Measurements from ENCODE around the gene CCDC146. TPM values are rescaled to one million over a fixed set of nuclear protein-coding genes. Genes with fewer than 3 reads are reported as not detected.
"Not testable (repeated sequence)": the region's sequence is repeated elsewhere in the genome, so short reads cannot be mapped to it uniquely, and the experiment has no call there.

The CCDC146 gene
- total RNA-seq, 1 experiment from 2014 or later: 0.72 TPM

DNA sequence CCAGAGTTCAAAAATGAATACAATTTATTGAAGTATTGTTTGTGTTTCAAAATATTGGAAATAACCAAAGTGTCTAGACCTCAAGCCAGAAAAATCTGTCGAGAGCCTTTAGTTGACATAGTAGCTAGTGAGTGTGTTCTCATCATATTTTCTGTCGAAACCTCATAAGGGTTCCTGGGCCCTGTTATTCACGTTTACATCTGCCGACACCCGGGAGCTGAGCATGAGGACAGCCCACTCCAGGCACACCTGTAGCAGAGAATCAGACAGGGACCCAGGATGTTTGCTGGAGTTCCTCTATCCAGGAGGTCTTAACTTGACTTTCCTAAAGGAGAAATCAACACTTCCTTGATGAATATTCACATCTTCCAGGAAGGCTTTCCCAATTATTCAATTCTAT, 149.4 kb downstream of the CCDC146 start:
- Histone ChIP-seq H3K27ac (ENCODE audit: insufficient read length, low read depth, low read length) (no peak overlapping the region), H4K5ac (ENCODE audit: insufficient read length, low read depth, low read length) (no peak overlapping the region), H3K4ac (ENCODE audit: low read depth, low read length) (no peak overlapping the region), H3K18ac (ENCODE audit: insufficient read length, low read depth, low read length) (no peak overlapping the region), H2BK120ac (ENCODE audit: low read depth, low read length, poor library complexity, severe bottlenecking) (no peak overlapping the region), H2BK20ac (ENCODE audit: low read depth, low read length, poor library complexity, severe bottlenecking) (no peak overlapping the region), H3K23me2 (ENCODE audit: insufficient read length, low read depth, low read length, poor library complexity, severe bottlenecking) (no peaks in the 10 kb centered on the region), H3K9me3 (ENCODE audit: control insufficient read depth, low read depth, low read length) (no peaks in the 10 kb centered on the region), H3K79me2 (ENCODE audit: insufficient read depth, low read length) (no peaks in the 10 kb centered on the region), H2BK12ac (ENCODE audit: insufficient read length, low read depth, low read length) (no peak overlapping the region), H3K27me3 (ENCODE audit: insufficient read depth, low read length) (peaks cover 2% of the 10 kb centered on the region; the same call in 1 of the 2 replicates), H3K23ac (ENCODE audit: insufficient read length, low read depth, low read length) (no peak overlapping the region), H2BK5ac (ENCODE audit: insufficient read length, low read length) (no peak overlapping the region), H3T11ph (ENCODE audit: low read length) (no peak overlapping the region), H2AK5ac (ENCODE audit: insufficient read length, low read length) (no peak overlapping the region), H3K79me1 (ENCODE audit: insufficient read depth, low read depth, low read length, poor library complexity, severe bottlenecking) (no peaks in the 10 kb centered on the region), H3K14ac (ENCODE audit: insufficient read depth, low read length) (no peak overlapping the region), H3K4me1 (ENCODE audit: insufficient read depth, low read length) (no peaks in the 10 kb centered on the region), H2AFZ (ENCODE audit: low read length) (no peak overlapping the region), H3K56ac (ENCODE audit: insufficient read length, low read depth, low read length) (no peak overlapping the region), H4K91ac (ENCODE audit: insufficient read length, low read depth, low read length) (no peak overlapping the region), H3K4me2 (ENCODE audit: insufficient read depth, insufficient read length, low read length) (no peak overlapping the region), H4K20me1 (ENCODE audit: control insufficient read depth, insufficient read depth, insufficient read length) (no peaks in the 10 kb centered on the region), H2BK15ac (ENCODE audit: low read depth, low read length) (no peak overlapping the region), H3K9ac (ENCODE audit: extremely low read depth, insufficient read length, low read length) (no peak overlapping the region), H4K8ac (replicated peaks; ENCODE audit: insufficient read length, low read depth, low read length) (no peak overlapping the region)
- no peaks in the 10 kb centered on the region for H3K4me1 Mint-ChIP-seq
- no CpG with 5 or more reads among the region's 5 CpGs for WGBS (ENCODE audit: extremely low coverage, insufficient read length, low lambda C conversion rate)
- no peak for DNase-seq
- no peaks in the 10 kb centered on the region for H3K9me3 Mint-ChIP-seq
- TF ChIP-seq, protein P1, sequence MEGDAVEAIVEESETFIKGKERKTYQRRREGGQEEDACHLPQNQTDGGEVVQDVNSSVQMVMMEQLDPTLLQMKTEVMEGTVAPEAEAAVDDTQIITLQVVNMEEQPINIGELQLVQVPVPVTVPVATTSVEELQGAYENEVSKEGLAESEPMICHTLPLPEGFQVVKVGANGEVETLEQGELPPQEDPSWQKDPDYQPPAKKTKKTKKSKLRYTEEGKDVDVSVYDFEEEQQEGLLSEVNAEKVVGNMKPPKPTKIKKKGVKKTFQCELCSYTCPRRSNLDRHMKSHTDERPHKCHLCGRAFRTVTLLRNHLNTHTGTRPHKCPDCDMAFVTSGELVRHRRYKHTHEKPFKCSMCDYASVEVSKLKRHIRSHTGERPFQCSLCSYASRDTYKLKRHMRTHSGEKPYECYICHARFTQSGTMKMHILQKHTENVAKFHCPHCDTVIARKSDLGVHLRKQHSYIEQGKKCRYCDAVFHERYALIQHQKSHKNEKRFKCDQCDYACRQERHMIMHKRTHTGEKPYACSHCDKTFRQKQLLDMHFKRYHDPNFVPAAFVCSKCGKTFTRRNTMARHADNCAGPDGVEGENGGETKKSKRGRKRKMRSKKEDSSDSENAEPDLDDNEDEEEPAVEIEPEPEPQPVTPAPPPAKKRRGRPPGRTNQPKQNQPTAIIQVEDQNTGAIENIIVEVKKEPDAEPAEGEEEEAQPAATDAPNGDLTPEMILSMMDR (conservative IDR thresholded peaks at IDR 0.05): no peak
- H3K27me3 Mint-ChIP-seq (ENCODE audit: low read depth): peaks cover 2% of the 10 kb centered on the region; the same call in 1 of the 2 replicates
- no peaks in the 10 kb centered on the region for H3K36me3 Mint-ChIP-seq (ENCODE audit: insufficient read depth in 1 of 3, low read depth in 3 of 3)
- H3K27ac Mint-ChIP-seq: no peak overlapping the region
- H3K4me3 Mint-ChIP-seq: no peak overlapping the region

DNA sequence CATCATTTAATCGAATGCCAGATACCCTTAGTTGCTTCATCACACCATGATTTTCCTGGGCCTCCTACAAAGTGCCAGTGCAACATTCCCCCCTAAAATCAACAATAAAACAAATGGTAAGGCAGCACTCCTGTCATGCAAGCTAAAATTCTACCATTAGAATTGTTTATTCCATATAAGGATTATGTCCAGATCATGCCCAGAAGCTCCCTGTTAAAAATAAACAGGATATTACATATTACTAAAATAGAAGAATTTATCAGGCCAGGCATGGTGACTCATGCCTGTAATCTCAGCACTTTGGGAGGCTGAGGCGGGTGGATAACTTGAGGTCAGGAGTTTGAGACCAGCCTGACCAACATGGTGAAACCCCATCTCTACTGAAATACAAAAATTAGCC, 153.2 kb downstream of the CCDC146 start:
- H3K4ac ChIP-seq (ENCODE audit: low read depth, low read length); H3K9ac ChIP-seq (ENCODE audit: extremely low read depth, insufficient read length, low read length); H2BK120ac ChIP-seq (ENCODE audit: low read depth, low read length, poor library complexity, severe bottlenecking); H3K79me2 ChIP-seq (ENCODE audit: insufficient read depth, low read length); H3K4me1 Mint-ChIP-seq; H3K9me3 Mint-ChIP-seq; H3K4me2 ChIP-seq (ENCODE audit: insufficient read depth, insufficient read length, low read length); DNase-seq; H3T11ph ChIP-seq (ENCODE audit: low read length); H3K23me2 ChIP-seq (ENCODE audit: insufficient read length, low read depth, low read length, poor library complexity, severe bottlenecking); H4K20me1 ChIP-seq (ENCODE audit: control insufficient read depth, insufficient read depth, insufficient read length); H3K14ac ChIP-seq (ENCODE audit: insufficient read depth, low read length); H3K4me3 Mint-ChIP-seq; H3K27ac ChIP-seq (ENCODE audit: insufficient read length, low read depth, low read length); H3K18ac ChIP-seq (ENCODE audit: insufficient read length, low read depth, low read length); H4K8ac ChIP-seq (replicated peaks; ENCODE audit: insufficient read length, low read depth, low read length); H3K23ac ChIP-seq (ENCODE audit: insufficient read length, low read depth, low read length); H4K5ac ChIP-seq (ENCODE audit: insufficient read length, low read depth, low read length); H3K27me3 ChIP-seq (ENCODE audit: insufficient read depth, low read length); H2AK5ac ChIP-seq (ENCODE audit: insufficient read length, low read length); H2BK12ac ChIP-seq (ENCODE audit: insufficient read length, low read depth, low read length); H3K27ac Mint-ChIP-seq; H3K9me3 ChIP-seq (ENCODE audit: control insufficient read depth, low read depth, low read length); H4K91ac ChIP-seq (ENCODE audit: insufficient read length, low read depth, low read length); H2BK15ac ChIP-seq (ENCODE audit: low read depth, low read length); H3K27me3 Mint-ChIP-seq (ENCODE audit: low read depth); H2BK20ac ChIP-seq (ENCODE audit: low read depth, low read length, poor library complexity, severe bottlenecking); H3K4me1 ChIP-seq (ENCODE audit: insufficient read depth, low read length); H3K36me3 Mint-ChIP-seq (ENCODE audit: insufficient read depth in 1 of 3, low read depth in 3 of 3); H2BK5ac ChIP-seq (ENCODE audit: insufficient read length, low read length); H3K56ac ChIP-seq (ENCODE audit: insufficient read length, low read depth, low read length); H3K79me1 ChIP-seq (ENCODE audit: insufficient read depth, low read depth, low read length, poor library complexity, severe bottlenecking); H2AFZ ChIP-seq (ENCODE audit: low read length): not testable (repeated sequence)
- no CpG with 5 or more reads among the region's 2 CpGs for WGBS (ENCODE audit: extremely low coverage, insufficient read length, low lambda C conversion rate)

Data from H9 (cell line).